Caco-2 (cell line): ENCODE measurements around the gene DLG2. TPM values are rescaled to one million over a fixed set of nuclear protein-coding genes. Genes with fewer than 3 reads are reported as not detected.

Experiments
- BruUV-seq: library from RNA; stranded (reverse); fragments of 400-500 nt; replicated peaks from 2 replicates; lab custom pipeline; 2021; lab: Mats Ljungman, UMichigan
- CTCF ChIA-PET: fragments of 300-600 bp; sonication (Branson Sonifier 250); formaldehyde crosslinking; loops from one replicate; lab custom pipeline; 2022; ENCODE audit warnings: antibody characterized with exemption; lab: Charles Lee
- POLR2A ChIA-PET: fragments of 300-600 bp; sonication (Branson Sonifier 250); formaldehyde crosslinking; loops from one replicate; lab custom pipeline; 2022; ENCODE audit warnings: antibody characterized with exemption; lab: Charles Lee
- DNase-seq, 2 experiments: peaks; one replicate each; pipeline versions ENCODE4 v3.0.0 to v3.0.0-alpha.2; 2020 to 2022
- H3K27me3 ChIP-seq: replicated peaks from 2 replicates; pipeline ENCODE4 v1.6.0; 2011; ENCODE audit warnings: low read length; ENCODE audit not compliant: control insufficient read depth, insufficient read depth
- H3K36me3 ChIP-seq: 2 replicates; pipeline ENCODE4 v1.5.1; 2011; ENCODE audit warnings: low read length; ENCODE audit not compliant: control insufficient read depth, insufficient read depth
- H3K4me1 ChIP-seq: fragments of 250-450 bp; sonication (Bioruptor Pico); 2 replicates; pipeline ENCODE4 v1.5.1; 2020; ENCODE audit warnings: mild to moderate bottlenecking
- H3K4me3 ChIP-seq: 2 replicates; pipeline ENCODE4 v1.5.1; 2011; ENCODE audit warnings: low read depth, mild to moderate bottlenecking, control low read depth, low read length
- H3K9me3 ChIP-seq: fragments of 250-450 bp; sonication (Bioruptor Pico); 2 replicates; pipeline ENCODE4 v1.5.1; 2020; ENCODE audit warnings: mild to moderate bottlenecking, moderate library complexity
- H3K27ac Mint-ChIP-seq: one replicate; pipeline ENCODE4 v1.8.0; 2022; ENCODE audit warnings: mixed read lengths; ENCODE audit not compliant: unreplicated experiment
- H3K27me3 Mint-ChIP-seq: one replicate; pipeline ENCODE4 v1.8.0; 2022; ENCODE audit warnings: mixed read lengths; ENCODE audit not compliant: insufficient read depth, unreplicated experiment
- H3K36me3 Mint-ChIP-seq: one replicate; pipeline ENCODE4 v1.8.0; 2022; ENCODE audit warnings: mild to moderate bottlenecking, mixed read lengths; ENCODE audit not compliant: insufficient read depth, unreplicated experiment
- H3K4me1 Mint-ChIP-seq: one replicate; pipeline ENCODE4 v1.8.0; 2022; ENCODE audit warnings: low read depth, mixed read lengths; ENCODE audit not compliant: unreplicated experiment
- H3K4me3 Mint-ChIP-seq: one replicate; pipeline ENCODE4 v1.8.0; 2022; ENCODE audit warnings: mild to moderate bottlenecking, moderate library complexity, mixed read lengths; ENCODE audit not compliant: unreplicated experiment
- H3K9me3 Mint-ChIP-seq: one replicate; pipeline ENCODE4 v1.8.0; 2022; ENCODE audit warnings: mixed read lengths; ENCODE audit not compliant: unreplicated experiment
- intact Hi-C: fragments of 100-400 bp; cut with micrococcal nuclease; formaldehyde crosslinking; loops from one replicate; pipeline ENCODE4 v1.10.0; 2022; ENCODE audit not compliant: unreplicated experiment
- total RNA-seq: library from RNA; stranded (reverse); gene quantifications from 2 replicates; pipeline ENCODE4 v1.2.3, GENCODE V29; 2022
- TF ChIP-seq, protein P1 (sequence below), 2 experiments: fragments of 200-600 bp in 1 of 2; IDR thresholded peaks; 1 replicate in 1 of 2; 2 replicates in 1 of 2; pipeline versions ENCODE4 v1.5.1 to v1.8.0; 2011 to 2022; ENCODE audit warnings: antibody characterized with exemption in 1 of 2, control low read depth in 1 of 2, inconsistent platforms in 1 of 2, low read depth in 1 of 2, low read length in 1 of 2, mild to moderate bottlenecking in 1 of 2, moderate library complexity in 1 of 2; ENCODE audit not compliant: insufficient read depth in 1 of 2, severe bottlenecking in 1 of 2, unreplicated experiment in 1 of 2

DLG2 gene
- total RNA-seq, 1 experiment from 2014 or later, result 21.6 TPM

DNA sequence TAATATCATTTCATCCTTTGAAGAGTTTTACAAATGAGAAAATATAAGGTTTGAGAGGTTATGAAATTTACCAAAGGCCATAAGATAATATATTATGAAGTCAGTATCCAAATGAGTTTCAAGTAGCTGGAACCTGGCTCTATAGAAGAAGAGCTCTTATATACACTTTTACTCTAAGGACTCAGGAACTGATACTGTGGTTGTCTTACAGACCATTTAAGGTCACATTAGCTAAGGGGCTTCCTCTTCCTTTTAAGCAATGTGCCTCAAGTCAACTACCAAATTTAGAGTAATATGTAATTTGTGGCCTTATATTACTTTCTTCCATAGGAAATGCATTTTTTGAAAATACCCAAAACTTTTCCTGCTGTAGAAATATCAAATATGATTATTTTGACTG is 369.3 kb downstream of the DLG2 start:
- Histone ChIP-seq H3K27me3 (no peaks in the 10 kb centered on the region), H3K9me3 (no peaks in the 10 kb centered on the region), H3K4me3 (no peak overlapping the region), H3K36me3 (no peaks in the 10 kb centered on the region), H3K4me1 (no peaks in the 10 kb centered on the region)
- H3K36me3 Mint-ChIP-seq, result no peaks in the 10 kb centered on the region
- TF ChIP-seq, protein P1, sequence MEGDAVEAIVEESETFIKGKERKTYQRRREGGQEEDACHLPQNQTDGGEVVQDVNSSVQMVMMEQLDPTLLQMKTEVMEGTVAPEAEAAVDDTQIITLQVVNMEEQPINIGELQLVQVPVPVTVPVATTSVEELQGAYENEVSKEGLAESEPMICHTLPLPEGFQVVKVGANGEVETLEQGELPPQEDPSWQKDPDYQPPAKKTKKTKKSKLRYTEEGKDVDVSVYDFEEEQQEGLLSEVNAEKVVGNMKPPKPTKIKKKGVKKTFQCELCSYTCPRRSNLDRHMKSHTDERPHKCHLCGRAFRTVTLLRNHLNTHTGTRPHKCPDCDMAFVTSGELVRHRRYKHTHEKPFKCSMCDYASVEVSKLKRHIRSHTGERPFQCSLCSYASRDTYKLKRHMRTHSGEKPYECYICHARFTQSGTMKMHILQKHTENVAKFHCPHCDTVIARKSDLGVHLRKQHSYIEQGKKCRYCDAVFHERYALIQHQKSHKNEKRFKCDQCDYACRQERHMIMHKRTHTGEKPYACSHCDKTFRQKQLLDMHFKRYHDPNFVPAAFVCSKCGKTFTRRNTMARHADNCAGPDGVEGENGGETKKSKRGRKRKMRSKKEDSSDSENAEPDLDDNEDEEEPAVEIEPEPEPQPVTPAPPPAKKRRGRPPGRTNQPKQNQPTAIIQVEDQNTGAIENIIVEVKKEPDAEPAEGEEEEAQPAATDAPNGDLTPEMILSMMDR (IDR thresholded peaks at IDR 0.05; ENCODE audit: insufficient read depth in 1 of 2, low read depth in 1 of 2, low read length in 1 of 2, severe bottlenecking in 1 of 2, unreplicated experiment in 1 of 2), result no peak
- no peaks in the 10 kb centered on the region for H3K4me1 Mint-ChIP-seq
- ChIA-PET CTCF (no interaction called here), POLR2A (no interaction called here)
- no peaks in the 10 kb centered on the region for H3K27me3 Mint-ChIP-seq
- no peak for DNase-seq
- no TSS peak for BruUV-seq
- intact Hi-C loops, result no loop called here
- H3K4me3 Mint-ChIP-seq, result no peak overlapping the region
- H3K27ac Mint-ChIP-seq, result no peak overlapping the region
- peaks cover 10% of the 10 kb centered on the region for H3K9me3 Mint-ChIP-seq

DNA sequence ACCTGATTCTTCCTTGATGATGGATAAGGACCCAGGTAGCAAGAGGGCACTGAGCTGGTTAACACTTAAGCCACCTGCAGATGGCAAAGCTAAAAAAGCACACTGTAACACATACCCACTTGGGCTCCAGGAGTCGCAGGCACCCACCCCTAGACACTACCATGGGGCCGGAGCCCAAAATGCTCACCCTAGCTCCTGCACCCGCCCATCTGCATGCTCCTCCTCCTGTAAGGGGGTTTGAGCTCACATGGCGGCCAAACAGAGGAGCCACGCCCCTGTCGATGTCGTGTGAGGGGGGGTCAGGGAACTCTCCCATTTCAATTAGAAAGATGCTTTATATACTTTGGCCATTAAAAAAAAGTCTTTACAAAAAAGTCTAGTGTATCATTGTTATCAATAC is 370.7 kb downstream of the DLG2 start:
- Mint-ChIP-seq H3K36me3 (no peaks in the 10 kb centered on the region), H3K4me1 (no peaks in the 10 kb centered on the region), H3K4me3 (no peak overlapping the region), H3K9me3 (peaks cover 10% of the 10 kb centered on the region), H3K27ac (no peak overlapping the region), H3K27me3 (no peaks in the 10 kb centered on the region)
- POLR2A ChIA-PET, result no interaction called here
- H3K9me3 ChIP-seq, result no peaks in the 10 kb centered on the region
- H3K4me3 ChIP-seq, result no peak overlapping the region
- H3K4me1 ChIP-seq, result no peaks in the 10 kb centered on the region
- BruUV-seq, result no TSS peak
- CTCF ChIA-PET, result no interaction called here
- H3K36me3 ChIP-seq, result no peaks in the 10 kb centered on the region
- no peaks in the 10 kb centered on the region for H3K27me3 ChIP-seq
- DNase-seq, result no peak
- TF ChIP-seq, protein P1 (IDR thresholded peaks at IDR 0.05; ENCODE audit: insufficient read depth in 1 of 2, low read depth in 1 of 2, low read length in 1 of 2, severe bottlenecking in 1 of 2, unreplicated experiment in 1 of 2), result no peak
- intact Hi-C loops, result no loop called here

GRCh38 chr11:85249482-85249881 is 377.7 kb downstream of the DLG2 start:
- H3K4me1 ChIP-seq, result no peaks in the 10 kb centered on the region
- BruUV-seq, result no TSS peak
- peaks cover 10% of the 10 kb centered on the region for H3K9me3 Mint-ChIP-seq
- ChIA-PET POLR2A (no interaction called here), CTCF (no interaction called here)
- no peak overlapping the region for H3K4me3 ChIP-seq
- no peaks in the 10 kb centered on the region for H3K27me3 ChIP-seq
- H3K36me3 ChIP-seq, result no peaks in the 10 kb centered on the region
- no peaks in the 10 kb centered on the region for H3K27me3 Mint-ChIP-seq
- H3K27ac Mint-ChIP-seq, result no peak overlapping the region
- H3K4me1 Mint-ChIP-seq, result no peaks in the 10 kb centered on the region
- TF ChIP-seq, protein P1 (IDR thresholded peaks at IDR 0.05; ENCODE audit: insufficient read depth in 1 of 2, low read depth in 1 of 2, low read length in 1 of 2, severe bottlenecking in 1 of 2, unreplicated experiment in 1 of 2), result no peak
- no peaks in the 10 kb centered on the region for H3K9me3 ChIP-seq
- no peak overlapping the region for H3K4me3 Mint-ChIP-seq
- DNase-seq, result no peak
- H3K36me3 Mint-ChIP-seq, result no peaks in the 10 kb centered on the region
- intact Hi-C loops, result loop anchor here (5.0 kb wide), 1 partner anchor 172 kb away; no protein-coding TSS in a partner anchor
